GM19452 (cell line): Measurements from ENCODE around the gene FBL.
A peak's percentile ranks its signal among the peaks of the same experiment; 100 is the strongest.

ENCODE experiments used
- ATAC-seq: cut with Tn5 transposase; IDR thresholded peaks from one replicate; pipeline ENCODE4 v1.9.1; 2021; ENCODE audit not compliant: unreplicated experiment

The FBL gene

GRCh38 chr19:39843919-39844793 lies 2.0 kb downstream of the FBL start:
- no peak for ATAC-seq

GRCh38 chr19:39842693-39843435 lies 3.3 kb downstream of the FBL start:
- ATAC-seq, result no peak

- ATAC-seq, result no peak
Observed at GRCh38 chr19:39841041-39841440, 5.1 kb downstream of the FBL start.

GRCh38 chr19:39840492-39840891 lies 5.7 kb downstream of the FBL start:
- ATAC-seq, result no peak

- no peak for ATAC-seq
Observed at GRCh38 chr19:39839678-39840327, 6.4 kb downstream of the FBL start.

- no peak for ATAC-seq
Observed at GRCh38 chr19:39838569-39838968, 7.6 kb downstream of the FBL start.

- no peak for ATAC-seq
Observed at GRCh38 chr19:39837978-39838377, 8.2 kb downstream of the FBL start.

- ATAC-seq, result no peak
Observed at GRCh38 chr19:39834287-39834841, 11.8 kb downstream of the FBL start.

GRCh38 chr19:39833464-39834286 lies 12.5 kb downstream of the FBL start, which contains the start of gene DYRK1B:
DYRK1B (minus strand) TSS chr19:39834162; CDS start chr19:39831867, 2,295 bp downstream.
- ATAC-seq, result peak; percentile 83

GRCh38 chr19:39833160-39833463 lies 13.1 kb downstream of the FBL start:
- ATAC-seq, result no peak

GRCh38 chr19:39832341-39833083 lies 13.7 kb downstream of the FBL start:
- no peak for ATAC-seq

GRCh38 chr19:39831679-39832078 lies 14.5 kb downstream of the FBL start:
- ATAC-seq, result no peak

- ATAC-seq, result no peak
Observed at GRCh38 chr19:39830847-39831246, 15.3 kb downstream of the FBL start.

GRCh38 chr19:39830406-39830805 lies 15.8 kb downstream of the FBL start:
- no peak for ATAC-seq

GRCh38 chr19:39829702-39830275 lies 16.4 kb downstream of the FBL start:
- ATAC-seq, result no peak

- ATAC-seq, result no peak
Observed at GRCh38 chr19:39828654-39829032, 17.5 kb downstream of the FBL start.

- ATAC-seq, result no peak
Observed at GRCh38 chr19:39828015-39828653, 18.0 kb downstream of the FBL start.

GRCh38 chr19:39827216-39827615 lies 19.0 kb downstream of the FBL start:
- no peak for ATAC-seq

- ATAC-seq, result no peak
Observed at GRCh38 chr19:39826311-39826945, 19.8 kb downstream of the FBL start.
